Measurements from ENCODE around the gene CSRP3. TPM values are rescaled to one million over a fixed set of nuclear protein-coding genes. Genes with fewer than 3 reads are reported as not detected.

CSRP3 gene
- total RNA-seq, 4 donors from 2014 or later: not detected

DNA sequence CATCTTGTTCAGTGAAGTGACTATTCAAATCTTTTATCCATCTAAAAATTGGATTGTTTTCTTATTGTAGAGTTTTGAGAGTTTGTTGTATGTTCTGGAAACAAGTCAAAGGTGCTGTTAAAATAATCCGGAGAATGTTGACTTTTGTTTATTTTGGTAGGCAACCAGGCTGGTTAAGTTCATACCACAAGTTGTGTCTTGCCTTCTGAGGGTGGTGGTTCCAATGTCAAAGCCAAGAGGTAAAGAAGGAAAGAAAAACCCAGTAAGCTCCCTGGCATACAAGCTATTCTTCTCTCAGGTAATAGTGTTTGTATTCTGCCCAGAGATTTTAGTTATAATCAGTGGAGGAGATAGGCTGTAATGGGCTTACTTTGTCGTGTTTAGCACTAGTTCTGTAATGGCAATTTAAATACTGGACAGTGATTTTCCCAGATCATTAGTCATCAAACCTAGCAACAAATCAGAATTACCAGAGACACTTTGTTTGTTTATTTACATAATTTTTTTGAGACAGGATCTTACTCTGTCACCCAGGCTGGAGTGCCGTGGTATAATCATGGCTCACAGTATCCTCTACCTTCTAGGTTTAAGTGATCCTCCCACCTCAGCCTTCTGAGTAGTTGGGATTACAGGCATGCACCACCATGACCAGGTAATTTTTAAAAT lies 15.1 kb upstream of the CSRP3 start:
- H3K36me3 ChIP-seq: no peaks in the 10 kb centered on the region
- H3K27ac ChIP-seq: no peak overlapping the region
- DNase-seq: no peak
- H3K4me1 ChIP-seq: no peaks in the 10 kb centered on the region
- no peaks in the 10 kb centered on the region for H3K9me3 ChIP-seq
- no peak for TF ChIP-seq POLR2A (IDR thresholded peaks at IDR 0.05)
- TF ChIP-seq, protein P1, sequence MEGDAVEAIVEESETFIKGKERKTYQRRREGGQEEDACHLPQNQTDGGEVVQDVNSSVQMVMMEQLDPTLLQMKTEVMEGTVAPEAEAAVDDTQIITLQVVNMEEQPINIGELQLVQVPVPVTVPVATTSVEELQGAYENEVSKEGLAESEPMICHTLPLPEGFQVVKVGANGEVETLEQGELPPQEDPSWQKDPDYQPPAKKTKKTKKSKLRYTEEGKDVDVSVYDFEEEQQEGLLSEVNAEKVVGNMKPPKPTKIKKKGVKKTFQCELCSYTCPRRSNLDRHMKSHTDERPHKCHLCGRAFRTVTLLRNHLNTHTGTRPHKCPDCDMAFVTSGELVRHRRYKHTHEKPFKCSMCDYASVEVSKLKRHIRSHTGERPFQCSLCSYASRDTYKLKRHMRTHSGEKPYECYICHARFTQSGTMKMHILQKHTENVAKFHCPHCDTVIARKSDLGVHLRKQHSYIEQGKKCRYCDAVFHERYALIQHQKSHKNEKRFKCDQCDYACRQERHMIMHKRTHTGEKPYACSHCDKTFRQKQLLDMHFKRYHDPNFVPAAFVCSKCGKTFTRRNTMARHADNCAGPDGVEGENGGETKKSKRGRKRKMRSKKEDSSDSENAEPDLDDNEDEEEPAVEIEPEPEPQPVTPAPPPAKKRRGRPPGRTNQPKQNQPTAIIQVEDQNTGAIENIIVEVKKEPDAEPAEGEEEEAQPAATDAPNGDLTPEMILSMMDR (IDR thresholded peaks at IDR 0.05): no peak
- intact Hi-C loops (cut with DNase I; ENCODE audit: low total_unique reads): no loop called here
- H3K27me3 ChIP-seq: no peaks in the 10 kb centered on the region
- no peak overlapping the region for H3K4me3 ChIP-seq

DNA sequence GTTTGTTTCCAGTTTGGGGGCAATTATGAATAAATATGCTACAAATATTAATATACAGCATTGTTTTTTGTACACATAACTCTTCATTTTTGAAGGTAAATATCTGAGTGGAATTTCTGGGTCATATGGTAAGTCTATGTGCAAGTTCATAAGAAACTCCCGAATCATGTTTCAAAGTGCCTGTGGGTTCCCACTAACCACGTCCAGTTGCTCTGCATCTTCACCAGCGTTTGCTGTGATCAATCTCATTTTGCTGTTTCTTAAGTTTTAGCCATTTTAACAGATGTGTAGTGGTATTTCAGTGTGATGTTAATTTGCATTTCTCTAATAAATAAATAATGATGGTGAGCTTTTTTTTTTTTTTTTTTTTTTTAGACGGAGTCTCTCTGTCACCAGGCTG lies 14.2 kb upstream of the CSRP3 start:
- Histone ChIP-seq H3K27ac (no peak overlapping the region), H3K4me1 (no peaks in the 10 kb centered on the region), H3K36me3 (no peaks in the 10 kb centered on the region), H3K9me3 (no peaks in the 10 kb centered on the region), H3K27me3 (no peaks in the 10 kb centered on the region), H3K4me3 (no peak overlapping the region)
- DNase-seq: no peak
- intact Hi-C loops (cut with DNase I; ENCODE audit: low total_unique reads): no loop called here
- TF ChIP-seq, protein P1 (IDR thresholded peaks at IDR 0.05): no peak
- TF ChIP-seq POLR2A (IDR thresholded peaks at IDR 0.05): no peak

DNA sequence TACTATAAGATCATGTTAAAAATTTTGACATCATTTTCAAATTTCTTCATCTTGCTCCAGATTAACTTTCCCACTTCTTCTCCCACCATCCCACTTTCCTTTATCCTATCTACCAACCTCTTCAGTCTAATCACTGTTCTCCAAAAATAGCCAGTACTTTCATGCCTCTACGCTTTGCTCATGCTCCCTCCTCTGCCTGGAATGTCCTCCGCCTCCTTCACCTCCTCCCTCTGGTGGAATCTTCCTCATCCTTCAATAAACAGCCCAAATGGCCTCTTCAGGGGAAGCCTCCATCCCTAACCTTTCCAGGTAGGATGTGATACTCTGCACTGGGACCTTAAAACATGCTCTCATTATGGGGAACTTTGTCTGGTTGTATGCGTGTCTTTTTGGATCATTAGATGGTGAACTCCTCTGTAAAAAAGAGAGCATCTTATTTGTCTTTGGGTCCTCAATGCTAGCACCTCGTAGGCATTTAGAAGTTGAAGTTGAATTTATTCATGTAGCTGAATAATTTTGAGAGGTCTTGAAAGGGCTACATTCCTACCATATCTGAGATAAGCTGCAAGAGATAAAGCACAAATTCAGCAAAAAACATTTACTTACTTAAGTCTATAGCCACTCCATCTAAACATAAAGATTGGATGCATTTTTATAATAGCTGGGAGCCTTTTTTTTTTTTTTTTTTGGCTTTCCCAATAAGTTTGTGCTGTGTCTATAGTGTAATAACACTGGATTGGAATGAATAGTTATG lies 8.0 kb upstream of the CSRP3 start:
- TF ChIP-seq, protein P1 (IDR thresholded peaks at IDR 0.05): no peak
- no peak for TF ChIP-seq POLR2A (IDR thresholded peaks at IDR 0.05)
- DNase-seq: no peak
- no peaks in the 10 kb centered on the region for H3K4me1 ChIP-seq
- no peak overlapping the region for H3K4me3 ChIP-seq
- no peaks in the 10 kb centered on the region for H3K27me3 ChIP-seq
- H3K9me3 ChIP-seq: no peaks in the 10 kb centered on the region
- intact Hi-C loops (cut with DNase I; ENCODE audit: low total_unique reads): no loop called here
- H3K36me3 ChIP-seq: no peaks in the 10 kb centered on the region
- no peak overlapping the region for H3K27ac ChIP-seq

DNA sequence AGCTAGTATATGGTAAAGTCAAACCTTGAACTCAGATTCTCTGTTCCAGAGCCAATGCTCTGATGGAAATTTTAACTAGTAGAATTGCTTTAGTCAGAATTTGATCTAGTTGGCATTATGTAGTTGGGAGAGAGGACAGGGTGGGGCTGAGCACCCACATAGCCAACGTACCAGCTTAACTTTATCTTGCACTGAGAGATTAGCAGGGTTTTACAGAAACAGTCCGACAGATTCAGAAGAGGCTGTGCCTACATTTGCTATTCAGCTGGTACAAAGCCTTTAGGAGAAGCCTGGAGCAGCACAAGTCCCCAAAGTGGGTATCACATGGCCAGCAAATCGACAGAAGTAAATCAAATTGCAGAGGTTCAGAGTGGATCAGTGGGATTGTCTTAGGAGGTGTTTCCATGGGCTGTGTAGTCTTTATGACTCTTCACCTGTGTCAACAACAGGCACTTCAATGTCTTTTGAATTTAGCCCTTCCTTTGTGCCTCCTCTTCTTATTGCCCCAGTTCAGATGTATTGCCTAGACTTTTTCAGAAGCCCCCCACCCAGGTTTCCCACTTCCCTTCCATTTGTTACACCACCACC lies 7.3 kb upstream of the CSRP3 start:
- no peak overlapping the region for H3K4me3 ChIP-seq
- H3K27ac ChIP-seq: no peak overlapping the region
- no peaks in the 10 kb centered on the region for H3K4me1 ChIP-seq
- H3K36me3 ChIP-seq: no peaks in the 10 kb centered on the region
- TF ChIP-seq, protein P1 (IDR thresholded peaks at IDR 0.05): no peak
- TF ChIP-seq POLR2A (IDR thresholded peaks at IDR 0.05): no peak
- no peaks in the 10 kb centered on the region for H3K9me3 ChIP-seq
- intact Hi-C loops (cut with DNase I; ENCODE audit: low total_unique reads): no loop called here
- DNase-seq: no peak
- H3K27me3 ChIP-seq: no peaks in the 10 kb centered on the region

DNA sequence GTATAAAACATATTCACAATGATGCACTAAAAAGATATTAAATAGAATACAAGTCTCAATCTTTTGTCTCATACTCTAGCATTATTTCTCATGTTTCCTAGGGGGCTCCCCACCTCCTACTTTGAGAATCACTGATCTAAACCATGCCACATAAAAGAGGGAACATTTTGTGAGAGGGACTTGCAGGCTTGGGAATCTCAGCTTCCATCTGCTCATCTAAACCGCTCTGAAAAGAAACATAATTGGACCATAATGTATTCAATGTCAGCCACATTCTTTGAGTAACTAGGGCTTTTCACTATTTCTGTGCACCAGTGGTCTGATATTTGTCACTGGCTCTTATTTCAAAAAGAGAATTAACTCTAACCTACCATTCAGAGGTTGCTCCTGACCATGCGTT lies 6.4 kb upstream of the CSRP3 start:
- no peak for TF ChIP-seq POLR2A (IDR thresholded peaks at IDR 0.05)
- TF ChIP-seq, protein P1 (IDR thresholded peaks at IDR 0.05): no peak
- H3K9me3 ChIP-seq: no peaks in the 10 kb centered on the region
- H3K4me1 ChIP-seq: no peaks in the 10 kb centered on the region
- no peaks in the 10 kb centered on the region for H3K27me3 ChIP-seq
- intact Hi-C loops (cut with DNase I; ENCODE audit: low total_unique reads): no loop called here
- no peak overlapping the region for H3K4me3 ChIP-seq
- no peak for DNase-seq
- no peak overlapping the region for H3K27ac ChIP-seq
- no peaks in the 10 kb centered on the region for H3K36me3 ChIP-seq
